ENCODE data around the gene PCDHB13. TPM values are rescaled to one million over a fixed set of nuclear protein-coding genes. Genes with fewer than 3 reads are reported as not detected.

PCDHB13 gene
- total and polyA plus RNA-seq, 12 donors, result 0.72 to 7.2 (median 5.2) TPM

DNA sequence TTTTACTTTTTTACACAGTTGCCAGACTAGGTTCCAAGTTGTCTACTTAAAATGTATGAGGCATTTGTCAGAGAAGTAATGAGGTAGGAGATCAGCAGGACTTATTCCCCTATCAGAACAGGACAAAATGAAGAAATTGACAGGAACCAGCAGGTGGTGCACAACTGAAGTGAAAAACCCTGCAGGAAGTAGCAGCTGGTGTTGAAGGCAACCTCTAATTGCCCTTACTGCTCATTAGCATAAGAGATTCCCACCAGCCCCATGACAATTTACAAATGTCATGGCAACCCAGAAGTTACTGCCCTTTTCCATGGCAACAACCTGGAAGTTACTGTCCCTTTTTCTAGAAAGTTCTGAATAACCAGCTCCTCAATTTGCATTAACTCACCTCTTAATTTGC is 36.9 kb downstream of the PCDHB13 start:
- intact Hi-C loops (cut with DNase I), result no loop called here
- TF ChIP-seq POLR2A (IDR thresholded peaks at IDR 0.05) (no peak), CTCF (IDR thresholded peaks at IDR 0.05) (no peak)
- no peaks in the 10 kb centered on the region for H3K27me3 ChIP-seq
- no peaks in the 10 kb centered on the region for H3K36me3 ChIP-seq (replicated peaks in 1 of 2)
- no peaks in the 10 kb centered on the region for H3K4me1 ChIP-seq (replicated peaks in 1 of 2)
- H3K9me3 ChIP-seq (replicated peaks in 1 of 3), result peaks cover 0 to 84% (median 31%) of the 10 kb centered on the region in 3 donors
- DNase-seq, result no peak
- H3K4me3 ChIP-seq, result no peak overlapping the region
- H3K27ac ChIP-seq, result no peak overlapping the region

DNA sequence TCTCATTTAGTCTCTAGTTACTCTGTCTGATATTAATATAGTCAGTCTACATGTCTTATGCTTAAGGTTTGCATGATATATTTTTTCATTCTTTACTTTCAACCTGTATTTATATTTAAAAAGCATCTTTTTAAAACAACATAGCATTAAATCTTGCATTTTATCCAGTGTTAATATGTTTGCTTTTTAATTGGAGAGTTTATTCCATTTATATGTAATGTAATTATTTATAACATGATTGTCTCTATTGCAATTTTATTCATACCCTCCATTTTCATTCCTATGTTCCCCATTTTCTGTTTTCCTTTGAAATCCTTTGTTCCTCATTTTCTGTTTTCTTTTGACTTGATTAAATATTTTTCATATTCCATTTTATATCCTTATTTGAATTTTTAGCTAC is 44.7 kb downstream of the PCDHB13 start:
- no peak overlapping the region for H3K27ac ChIP-seq
- H3K9me3 ChIP-seq (replicated peaks in 1 of 3), result peaks cover 19 to 99% (median 73%) of the 10 kb centered on the region in 3 donors
- no peak for DNase-seq
- no peaks in the 10 kb centered on the region for H3K36me3 ChIP-seq (replicated peaks in 1 of 2)
- no peak for TF ChIP-seq CTCF (IDR thresholded peaks at IDR 0.05)
- TF ChIP-seq POLR2A (IDR thresholded peaks at IDR 0.05), result no peak
- intact Hi-C loops (cut with DNase I), result no loop called here
- no peak overlapping the region for H3K4me3 ChIP-seq
- H3K27me3 ChIP-seq, result no peaks in the 10 kb centered on the region
- no peaks in the 10 kb centered on the region for H3K4me1 ChIP-seq (replicated peaks in 1 of 2)

GRCh38 chr5:141258948-141259347 is 45.2 kb downstream of the PCDHB13 start:
- no peaks in the 10 kb centered on the region for H3K36me3 ChIP-seq (replicated peaks in 1 of 2)
- intact Hi-C loops (cut with DNase I), result no loop called here
- no peaks in the 10 kb centered on the region for H3K27me3 ChIP-seq
- H3K4me3 ChIP-seq, result no peak overlapping the region
- H3K27ac ChIP-seq, result no peak overlapping the region
- peaks cover 19 to 100% (median 77%) of the 10 kb centered on the region in 3 donors for H3K9me3 ChIP-seq (replicated peaks in 1 of 3)
- DNase-seq, result no peak
- no peaks in the 10 kb centered on the region for H3K4me1 ChIP-seq (replicated peaks in 1 of 2)
- no peak for TF ChIP-seq POLR2A (IDR thresholded peaks at IDR 0.05)
- no peak for TF ChIP-seq CTCF (IDR thresholded peaks at IDR 0.05)

DNA sequence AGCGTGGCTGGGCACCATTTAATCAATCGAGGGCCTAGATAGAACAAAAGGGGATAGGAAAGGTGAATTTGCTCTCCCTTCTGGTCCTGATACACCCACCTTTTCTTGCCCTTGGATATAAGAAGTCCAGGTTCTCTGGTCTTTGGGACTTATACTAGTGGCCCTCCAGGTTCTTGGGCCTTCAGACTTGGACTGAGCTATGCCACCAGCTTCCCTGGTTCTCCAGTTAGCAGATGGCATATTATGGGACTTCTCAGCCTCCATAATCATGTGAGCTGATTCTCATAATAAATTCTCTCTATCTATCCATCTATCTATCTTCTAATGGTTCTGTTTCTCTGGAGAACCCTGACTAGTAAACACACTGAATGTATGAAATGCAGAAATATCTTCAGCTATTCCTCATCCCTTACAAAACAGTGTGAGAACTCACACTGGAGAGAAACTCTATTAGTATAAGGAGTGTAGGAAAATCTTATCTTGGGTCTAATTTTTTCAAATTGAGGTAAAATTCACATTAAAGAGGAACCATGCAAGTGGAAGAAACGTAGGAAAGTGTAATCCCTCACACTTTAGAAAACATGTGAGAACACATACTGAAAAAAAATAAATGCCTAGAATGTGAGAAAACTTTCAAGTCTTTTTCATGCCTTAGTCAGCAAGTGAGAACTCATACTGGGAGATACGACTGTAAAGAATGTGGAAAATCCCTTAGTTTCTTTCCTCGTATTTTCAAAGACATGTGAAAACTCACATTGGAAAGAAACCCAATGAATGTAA is 46.9 kb downstream of the PCDHB13 start:
- Histone ChIP-seq H3K9me3 (replicated peaks in 1 of 3) (peaks cover 19 to 100% (median 65%) of the 10 kb centered on the region in 3 donors), H3K27ac (no peak overlapping the region), H3K27me3 (no peaks in the 10 kb centered on the region), H3K36me3 (replicated peaks in 1 of 2) (no peaks in the 10 kb centered on the region), H3K4me3 (no peak overlapping the region), H3K4me1 (replicated peaks in 1 of 2) (no peaks in the 10 kb centered on the region)
- TF ChIP-seq CTCF (IDR thresholded peaks at IDR 0.05) (no peak), POLR2A (IDR thresholded peaks at IDR 0.05) (no peak)
- intact Hi-C loops (cut with DNase I), result loop anchor here in 1 of 2 donors (5.0 kb wide), 1 partner anchor 52 kb away; no protein-coding TSS in a partner anchor
- no peak for DNase-seq
- WGBS, 4 donors, result 62 to 68% (median 67%) methylated on average over 5 of the region's 5 CpGs

Data from adrenal gland (tissue), 12 donors.